Nucleus accumbens (tissue), 56 donors: Measurements from ENCODE around the gene MCOLN3.
"Not testable (repeated sequence)": the region's sequence is repeated elsewhere in the genome, so short reads cannot be mapped to it uniquely, and the experiment has no call there.

ENCODE experiments used
- DNase-seq, 56 donors: peaks; one replicate each; lab custom pipeline; 2025; lab: John Stamatoyannopoulos, UW

The MCOLN3 gene

GRCh38 chr1:84995484-84996334 lies 52.6 kb downstream of the MCOLN3 start:
- no peak for DNase-seq

GRCh38 chr1:84991097-84991920 lies 57.0 kb downstream of the MCOLN3 start:
- DNase-seq = no peak

- DNase-seq = no peak
Observed at GRCh38 chr1:84988588-84988987, 59.7 kb downstream of the MCOLN3 start.

- DNase-seq = not testable (repeated sequence)
Observed at GRCh38 chr1:84986561-84986960, 61.7 kb downstream of the MCOLN3 start.

- no peak for DNase-seq
Observed at GRCh38 chr1:84985365-84985764, 62.9 kb downstream of the MCOLN3 start.

- DNase-seq = no peak
Observed at GRCh38 chr1:84982395-84982794, 65.9 kb downstream of the MCOLN3 start.

GRCh38 chr1:84975035-84975434 lies 73.3 kb downstream of the MCOLN3 start:
- DNase-seq = no peak

GRCh38 chr1:84973498-84974334 lies 74.6 kb downstream of the MCOLN3 start:
- DNase-seq = no peak

- no peak for DNase-seq
Observed at GRCh38 chr1:84972377-84972987, 75.8 kb downstream of the MCOLN3 start.

- DNase-seq = no peak
Observed at GRCh38 chr1:84971957-84972356, 76.3 kb downstream of the MCOLN3 start.

GRCh38 chr1:84969489-84970250 lies 78.6 kb downstream of the MCOLN3 start:
- DNase-seq = no peak

GRCh38 chr1:84968865-84969264 lies 79.4 kb downstream of the MCOLN3 start:
- DNase-seq = no peak

GRCh38 chr1:84968101-84968500 lies 80.2 kb downstream of the MCOLN3 start:
- no peak for DNase-seq
